ENCODE results near the gene PDHX.

PDHX gene

DNA sequence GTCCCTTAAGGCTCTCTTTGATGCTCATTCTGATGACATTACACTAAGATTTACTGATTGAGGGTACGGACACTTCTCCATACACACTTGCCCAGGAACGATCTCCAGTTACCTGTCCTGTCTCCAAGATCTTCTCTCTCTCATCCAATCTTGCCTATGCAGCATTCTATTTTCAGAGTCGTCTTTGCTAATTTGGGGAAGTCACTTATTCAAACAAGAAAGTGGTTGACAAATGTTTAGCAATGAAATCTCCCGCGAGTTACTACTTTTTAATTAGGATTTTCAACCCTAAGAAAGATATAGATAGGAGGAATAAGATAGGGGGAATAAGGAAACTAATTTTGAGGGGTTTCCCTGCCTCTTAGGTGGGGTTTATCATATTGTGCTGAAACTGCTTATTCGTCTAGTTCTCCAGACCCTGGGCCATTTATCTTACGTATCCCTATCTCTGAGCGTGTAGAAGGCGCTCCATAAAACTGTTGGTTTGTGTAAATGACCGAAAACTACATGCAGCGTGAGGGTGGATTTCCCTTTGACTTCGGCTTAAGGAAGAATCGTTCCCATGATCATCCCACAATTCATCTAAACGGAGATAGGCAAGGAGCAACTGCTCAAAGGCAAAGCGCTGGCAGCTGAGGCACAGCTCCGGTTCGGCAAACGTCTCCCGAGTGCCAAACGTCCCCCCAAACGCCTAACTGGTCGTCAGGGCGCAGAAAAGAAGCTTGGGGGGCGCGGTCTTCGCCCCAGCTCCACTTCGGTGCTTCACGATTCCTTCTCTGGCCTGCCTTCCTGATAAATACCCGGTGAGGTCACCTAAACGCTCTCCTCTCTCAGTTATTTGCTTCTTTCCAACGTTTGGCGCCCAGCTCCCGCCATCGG, 1.0 kb upstream of the PDHX start:
- Histone ChIP-seq H3K4me1 (ENCODE audit: control insufficient read depth, insufficient read depth, low read length) (peaks cover 18% of the 10 kb centered on the region), H3K36me3 (ENCODE audit: control insufficient read depth, insufficient read depth, low read length) (no peaks in the 10 kb centered on the region), H3K9me3 (ENCODE audit: control insufficient read depth, low read length) (no peaks in the 10 kb centered on the region), H3K9ac (ENCODE audit: low read length) (peak overlapping the region; percentile 96), H3K27me3 (ENCODE audit: control insufficient read depth, insufficient read depth, low read length) (no peaks in the 10 kb centered on the region), H3K4me3 (ENCODE audit: low read length) (peak overlapping the region; percentile 94)

DNA sequence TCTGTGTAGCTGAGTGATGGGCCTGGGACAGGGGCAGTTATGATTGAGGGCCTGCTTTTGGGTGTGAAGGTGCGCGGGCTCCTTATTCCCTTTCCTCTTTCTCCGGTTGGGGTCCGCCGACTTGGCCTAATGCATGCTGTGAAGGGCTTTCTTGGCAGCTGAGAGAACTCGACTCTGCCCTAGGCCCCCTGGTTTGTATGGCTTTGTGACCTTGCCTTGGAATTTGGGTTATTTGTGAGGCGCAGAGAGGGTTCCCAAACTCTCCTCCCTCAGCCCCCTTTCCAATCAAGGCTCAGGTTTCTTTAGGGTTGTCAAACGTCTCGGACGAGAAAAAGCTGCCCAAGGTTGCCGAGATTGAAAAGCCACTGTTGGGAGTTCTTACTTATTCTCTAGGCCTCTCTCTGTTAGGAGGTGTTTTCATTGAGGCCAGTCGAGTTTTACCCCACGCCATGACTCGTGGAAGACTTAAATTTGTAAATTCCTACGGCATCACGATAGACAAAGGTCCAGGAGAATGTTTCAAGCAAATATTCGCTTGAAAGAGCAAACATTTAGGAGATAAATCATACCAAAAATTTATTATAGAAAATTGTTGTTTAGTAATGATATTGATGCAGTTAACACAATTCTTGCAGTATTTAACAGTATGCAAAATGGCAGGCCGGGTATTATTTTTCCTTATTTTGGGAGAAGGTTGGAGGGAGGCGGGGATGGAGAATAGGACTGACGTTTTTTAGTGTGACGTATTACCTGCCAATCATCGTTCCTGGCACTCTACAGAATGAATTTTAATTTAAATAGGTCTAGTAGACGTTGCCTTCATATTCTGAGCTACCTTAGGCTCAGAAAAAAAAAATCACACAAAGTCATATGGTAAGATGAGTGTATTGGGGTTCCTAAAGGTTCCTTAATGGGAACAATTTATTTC, 689 bp downstream of the PDHX start:
- H3K4me1 ChIP-seq (ENCODE audit: control insufficient read depth, insufficient read depth, low read length) = peaks cover 18% of the 10 kb centered on the region
- H3K36me3 ChIP-seq (ENCODE audit: control insufficient read depth, insufficient read depth, low read length) = no peaks in the 10 kb centered on the region
- H3K27me3 ChIP-seq (ENCODE audit: control insufficient read depth, insufficient read depth, low read length) = no peaks in the 10 kb centered on the region
- H3K4me3 ChIP-seq (ENCODE audit: low read length) = peak overlapping the region; percentile 76
- no peaks in the 10 kb centered on the region for H3K9me3 ChIP-seq (ENCODE audit: control insufficient read depth, low read length)
- peak overlapping the region; percentile 96 for H3K9ac ChIP-seq (ENCODE audit: low read length)

DNA sequence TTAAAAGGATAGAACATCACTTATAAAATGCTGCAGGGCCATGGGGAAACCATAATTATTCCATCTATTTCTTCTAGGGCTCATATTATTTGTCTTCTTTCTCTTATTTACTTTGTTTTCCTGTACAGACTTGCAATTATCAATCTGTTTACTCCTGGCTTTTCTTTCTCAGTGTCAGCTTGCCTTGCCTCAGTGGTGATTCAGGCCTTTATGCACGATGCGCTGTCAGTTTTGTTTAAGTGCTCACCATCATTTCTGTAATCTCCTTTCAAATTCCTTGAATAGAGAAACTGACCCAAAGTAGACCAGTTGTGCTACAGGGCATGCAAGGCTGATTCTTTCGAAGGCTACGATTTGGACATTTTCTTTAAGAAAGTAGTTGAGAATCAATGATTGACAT, 4.7 kb downstream of the PDHX start:
- Histone ChIP-seq H3K36me3 (ENCODE audit: control insufficient read depth, insufficient read depth, low read length) (no peaks in the 10 kb centered on the region), H3K27me3 (ENCODE audit: control insufficient read depth, insufficient read depth, low read length) (no peaks in the 10 kb centered on the region), H3K4me1 (ENCODE audit: control insufficient read depth, insufficient read depth, low read length) (peaks cover 15% of the 10 kb centered on the region), H3K9me3 (ENCODE audit: control insufficient read depth, low read length) (no peaks in the 10 kb centered on the region), H3K9ac (ENCODE audit: low read length) (no peak overlapping the region), H3K4me3 (ENCODE audit: low read length) (no peak overlapping the region)

DNA sequence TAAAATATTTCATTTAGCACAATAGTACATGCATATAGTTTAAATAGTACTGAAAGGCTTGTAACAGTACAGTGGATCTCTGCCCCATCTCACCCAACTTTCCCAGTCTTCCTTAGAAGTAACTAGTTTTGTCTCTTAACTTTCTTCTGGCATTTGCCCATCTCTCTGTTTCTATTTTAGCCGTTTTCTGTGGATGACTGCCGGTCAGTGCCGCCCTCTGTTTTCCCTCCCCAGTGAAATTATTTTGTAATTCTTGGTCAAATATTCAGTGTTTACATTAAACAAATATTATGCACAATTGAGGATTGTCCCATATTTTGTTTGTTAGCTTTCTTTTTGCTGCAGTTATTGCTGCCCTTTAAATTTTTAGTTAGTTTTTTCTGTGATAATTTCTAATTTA, 8.3 kb downstream of the PDHX start:
- no peak overlapping the region for H3K9ac ChIP-seq (ENCODE audit: low read length)
- H3K27me3 ChIP-seq (ENCODE audit: control insufficient read depth, insufficient read depth, low read length) = no peaks in the 10 kb centered on the region
- no peaks in the 10 kb centered on the region for H3K36me3 ChIP-seq (ENCODE audit: control insufficient read depth, insufficient read depth, low read length)
- H3K4me3 ChIP-seq (ENCODE audit: low read length) = no peak overlapping the region
- H3K4me1 ChIP-seq (ENCODE audit: control insufficient read depth, insufficient read depth, low read length) = peaks cover 14% of the 10 kb centered on the region
- H3K9me3 ChIP-seq (ENCODE audit: control insufficient read depth, low read length) = no peaks in the 10 kb centered on the region

DNA sequence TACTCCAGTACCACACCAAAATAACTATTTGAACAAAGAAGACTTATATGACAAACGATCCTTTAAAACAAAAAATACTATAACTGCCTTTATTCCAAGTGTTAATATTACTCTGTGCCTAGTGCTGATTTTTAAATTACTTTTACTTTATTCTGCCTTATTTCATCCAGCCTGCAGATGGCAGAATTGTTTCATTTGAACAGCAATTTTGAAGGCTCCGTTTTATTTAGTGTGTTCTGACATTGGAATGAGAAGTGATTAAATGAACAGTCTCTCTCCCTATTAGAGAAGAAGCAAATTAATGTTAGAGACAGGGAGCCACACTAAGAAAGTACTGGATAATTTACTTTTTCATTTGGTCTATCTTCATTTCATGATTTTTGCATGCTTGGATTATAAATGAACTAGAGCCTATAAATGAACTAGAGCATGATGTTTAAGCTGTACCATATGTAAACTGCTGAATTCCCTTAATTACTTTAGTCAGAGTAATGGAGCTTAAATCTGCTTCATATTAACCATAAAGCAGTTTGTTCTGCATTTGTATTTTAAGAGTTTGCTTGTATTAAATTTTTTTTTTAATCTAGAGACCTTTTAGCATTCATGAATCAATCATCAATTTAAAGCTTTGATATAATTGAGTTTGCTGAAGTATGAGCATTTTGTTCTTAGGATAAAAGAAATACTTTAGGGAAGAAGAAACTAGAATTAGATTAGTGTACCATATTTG, 9.8 kb downstream of the PDHX start:
- peaks cover 15% of the 10 kb centered on the region for H3K4me1 ChIP-seq (ENCODE audit: control insufficient read depth, insufficient read depth, low read length)
- H3K9me3 ChIP-seq (ENCODE audit: control insufficient read depth, low read length) = no peaks in the 10 kb centered on the region

DNA sequence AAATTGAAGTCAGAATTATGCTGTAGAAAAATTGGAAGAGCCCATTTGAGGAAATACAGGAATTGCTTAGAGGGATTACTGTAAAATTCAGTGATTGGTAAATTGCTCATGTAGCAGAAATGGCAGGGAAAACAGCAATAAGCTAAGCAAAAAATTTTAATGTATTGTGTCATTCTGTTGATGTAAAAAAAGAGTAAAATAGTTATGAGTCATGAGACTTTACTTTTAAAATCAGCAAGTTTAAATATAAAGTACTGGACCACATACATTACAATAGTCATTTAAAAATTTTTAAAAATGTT, 10.4 kb downstream of the PDHX start:
- peaks cover 15% of the 10 kb centered on the region for H3K4me1 ChIP-seq (ENCODE audit: control insufficient read depth, insufficient read depth, low read length)
- H3K27me3 ChIP-seq (ENCODE audit: control insufficient read depth, insufficient read depth, low read length) = no peaks in the 10 kb centered on the region
- no peak overlapping the region for H3K4me3 ChIP-seq (ENCODE audit: low read length)
- no peaks in the 10 kb centered on the region for H3K36me3 ChIP-seq (ENCODE audit: control insufficient read depth, insufficient read depth, low read length)
- H3K9ac ChIP-seq (ENCODE audit: low read length) = no peak overlapping the region
- no peaks in the 10 kb centered on the region for H3K9me3 ChIP-seq (ENCODE audit: control insufficient read depth, low read length)

More for the DNA sequence above, 9.8 kb downstream of the PDHX start:
- no peaks in the 10 kb centered on the region for H3K27me3 ChIP-seq (ENCODE audit: control insufficient read depth, insufficient read depth, low read length)
- H3K4me3 ChIP-seq (ENCODE audit: low read length) = no peak overlapping the region
- no peak overlapping the region for H3K9ac ChIP-seq (ENCODE audit: low read length)
- H3K36me3 ChIP-seq (ENCODE audit: control insufficient read depth, insufficient read depth, low read length) = no peaks in the 10 kb centered on the region

DNA sequence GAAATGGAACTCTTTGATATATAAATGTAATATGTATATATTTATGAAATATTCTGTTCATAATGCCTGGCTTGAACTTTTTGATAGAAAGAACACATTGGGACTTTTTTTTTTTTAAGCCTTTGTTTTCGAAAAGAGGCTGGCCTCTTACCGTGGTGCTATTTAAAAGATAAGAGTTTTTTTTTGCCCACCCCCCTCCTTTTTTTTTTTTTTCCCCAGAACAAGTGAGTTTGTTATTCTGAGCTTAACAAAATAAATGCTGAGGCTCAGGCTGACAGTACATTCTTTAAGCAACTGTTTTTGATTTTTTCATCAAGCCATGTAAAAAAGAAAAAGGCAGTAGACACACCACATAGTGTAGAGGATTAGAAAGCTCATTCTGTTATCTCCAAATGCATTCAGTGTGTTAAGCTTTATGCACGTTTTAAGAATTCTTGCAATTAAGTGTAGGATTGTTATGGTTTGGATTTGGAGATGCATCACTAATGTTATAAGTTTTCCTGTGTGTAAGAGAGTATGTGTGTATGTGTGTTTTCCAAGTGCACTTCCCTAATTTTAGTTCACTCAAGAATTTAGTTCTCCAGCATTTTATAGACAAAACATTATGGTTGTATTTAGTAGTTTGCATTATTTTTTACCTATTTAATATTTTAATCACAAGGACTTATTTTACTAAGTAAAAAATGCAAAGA, 12.0 kb downstream of the PDHX start:
- no peaks in the 10 kb centered on the region for H3K36me3 ChIP-seq (ENCODE audit: control insufficient read depth, insufficient read depth, low read length)
- H3K4me3 ChIP-seq (ENCODE audit: low read length) = no peak overlapping the region
- H3K4me1 ChIP-seq (ENCODE audit: control insufficient read depth, insufficient read depth, low read length) = peaks cover 15% of the 10 kb centered on the region
- H3K27me3 ChIP-seq (ENCODE audit: control insufficient read depth, insufficient read depth, low read length) = no peaks in the 10 kb centered on the region
- H3K9me3 ChIP-seq (ENCODE audit: control insufficient read depth, low read length) = no peaks in the 10 kb centered on the region
- no peak overlapping the region for H3K9ac ChIP-seq (ENCODE audit: low read length)

DNA sequence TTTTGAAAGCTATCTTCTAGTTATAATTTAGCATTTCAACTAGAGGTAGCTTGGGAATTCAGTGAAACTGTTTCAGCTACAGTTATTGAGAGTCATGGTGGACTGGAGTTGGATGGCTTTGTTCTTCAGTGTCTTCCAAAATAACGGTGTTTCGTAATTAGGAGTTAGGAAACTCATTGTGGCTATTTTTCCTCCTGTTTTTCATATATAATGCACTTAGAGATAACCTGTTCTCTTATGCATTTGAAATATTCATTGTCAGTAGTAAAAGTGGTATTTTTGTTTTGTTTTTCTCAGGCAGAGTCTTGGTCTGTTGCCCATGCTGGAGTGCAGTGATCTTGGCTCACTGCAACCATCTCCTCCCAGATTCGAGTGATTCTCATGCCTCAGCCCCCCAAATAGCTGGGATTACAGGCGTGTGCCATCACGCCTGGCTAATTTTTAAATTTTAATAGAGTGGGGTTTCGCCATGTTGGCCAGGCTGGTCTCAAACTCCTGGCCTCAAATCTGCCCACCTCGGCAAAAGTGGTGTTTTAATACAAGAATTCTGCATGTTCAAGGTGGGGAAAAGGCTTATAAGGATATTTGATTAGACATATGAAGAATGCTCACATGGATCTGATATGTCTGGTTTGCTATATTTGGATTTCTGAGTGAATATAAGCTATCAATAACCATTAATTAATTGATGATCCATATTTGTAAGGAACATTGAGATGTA, 12.7 kb downstream of the PDHX start:
- Histone ChIP-seq H3K36me3 (ENCODE audit: control insufficient read depth, insufficient read depth, low read length) (no peaks in the 10 kb centered on the region), H3K9me3 (ENCODE audit: control insufficient read depth, low read length) (no peaks in the 10 kb centered on the region)

DNA sequence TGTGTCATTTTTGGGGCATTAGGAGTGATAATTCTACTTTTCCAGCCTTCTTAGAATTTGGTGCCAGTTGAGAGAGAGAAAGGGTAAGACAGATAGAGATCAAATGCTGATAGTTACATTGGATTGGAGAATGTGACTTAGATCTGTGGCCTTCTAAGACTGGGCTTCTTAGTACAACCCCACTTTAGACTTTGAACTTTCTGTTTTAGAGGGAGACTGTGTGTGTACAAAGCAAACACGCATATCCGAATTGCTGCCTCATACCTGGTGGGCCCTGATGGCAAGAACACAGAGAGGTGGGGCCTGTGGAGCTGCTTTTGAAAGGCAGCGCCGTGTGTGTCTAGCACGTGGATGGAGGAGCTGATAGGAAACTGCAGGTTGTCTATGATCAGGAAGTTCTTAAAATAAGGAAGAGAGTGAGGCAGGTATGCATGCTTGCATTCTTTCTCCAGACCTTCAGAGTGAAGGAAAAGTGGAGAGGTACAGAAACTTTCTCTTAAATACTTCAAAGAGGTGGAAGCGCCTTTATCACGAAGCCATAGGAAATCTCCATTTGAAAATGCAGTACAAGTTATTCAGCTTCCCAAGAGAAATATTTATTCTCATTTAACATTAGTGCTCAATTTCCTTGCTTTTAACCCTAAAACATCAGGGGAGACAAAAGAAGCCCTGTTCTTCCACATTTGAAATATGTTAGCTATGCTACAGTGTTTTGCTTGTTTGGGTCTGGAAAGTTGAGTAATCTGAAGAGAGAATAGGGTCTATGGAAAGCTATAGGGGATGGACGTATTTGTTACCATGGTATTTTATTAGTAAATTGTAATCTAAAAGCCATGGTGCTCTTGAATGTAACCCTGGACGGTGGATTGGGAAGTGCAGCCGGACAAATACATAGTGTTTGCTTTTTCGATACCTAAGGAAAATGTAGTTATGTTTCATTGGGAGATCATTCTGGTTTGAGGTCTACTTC, 13.7 kb downstream of the PDHX start:
- H3K36me3 ChIP-seq (ENCODE audit: control insufficient read depth, insufficient read depth, low read length) = no peaks in the 10 kb centered on the region
- peaks cover 12% of the 10 kb centered on the region for H3K4me1 ChIP-seq (ENCODE audit: control insufficient read depth, insufficient read depth, low read length)
- H3K27me3 ChIP-seq (ENCODE audit: control insufficient read depth, insufficient read depth, low read length) = no peaks in the 10 kb centered on the region
- H3K9ac ChIP-seq (ENCODE audit: low read length) = no peak overlapping the region
- no peaks in the 10 kb centered on the region for H3K9me3 ChIP-seq (ENCODE audit: control insufficient read depth, low read length)
- H3K4me3 ChIP-seq (ENCODE audit: low read length) = no peak overlapping the region

More for the DNA sequence above, 12.7 kb downstream of the PDHX start:
- H3K27me3 ChIP-seq (ENCODE audit: control insufficient read depth, insufficient read depth, low read length) = no peaks in the 10 kb centered on the region
- no peak overlapping the region for H3K9ac ChIP-seq (ENCODE audit: low read length)
- H3K4me1 ChIP-seq (ENCODE audit: control insufficient read depth, insufficient read depth, low read length) = peaks cover 15% of the 10 kb centered on the region
- no peak overlapping the region for H3K4me3 ChIP-seq (ENCODE audit: low read length)

DNA sequence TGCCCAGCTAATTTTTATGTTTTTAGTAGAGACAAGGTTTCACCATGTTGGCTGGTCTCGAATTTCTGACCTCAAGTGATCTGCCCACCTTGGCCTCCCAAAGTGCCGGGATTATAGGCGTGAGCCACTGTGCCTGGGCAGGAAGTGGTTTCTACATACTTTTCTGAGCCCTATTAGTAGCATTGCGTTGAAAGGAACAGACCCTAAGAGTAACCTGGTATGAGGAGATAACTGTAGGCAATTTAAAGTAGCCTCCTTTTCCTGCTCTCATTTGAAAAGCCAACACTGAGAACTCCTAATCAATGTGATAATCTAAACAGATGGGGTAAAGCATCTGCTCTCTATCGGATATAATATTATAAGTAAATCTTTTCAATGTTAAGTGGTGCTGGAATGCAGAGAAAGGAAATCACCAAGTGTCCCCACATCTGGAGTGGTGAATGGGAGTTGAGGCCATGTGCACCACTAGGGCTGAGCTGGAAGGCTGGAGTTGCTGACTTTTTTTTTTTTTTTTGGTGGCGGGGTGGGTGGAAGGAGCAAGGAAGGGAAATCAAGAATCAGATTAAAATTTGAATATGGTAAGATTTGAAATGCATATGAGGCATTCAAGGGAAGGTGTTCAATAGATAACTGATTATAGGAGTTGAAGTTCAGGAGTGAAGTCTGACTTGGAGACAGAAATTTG, 20.7 kb downstream of the PDHX start:
- no peaks in the 10 kb centered on the region for H3K9me3 ChIP-seq (ENCODE audit: control insufficient read depth, low read length)
- no peak overlapping the region for H3K4me3 ChIP-seq (ENCODE audit: low read length)
- H3K36me3 ChIP-seq (ENCODE audit: control insufficient read depth, insufficient read depth, low read length) = no peaks in the 10 kb centered on the region
- no peak overlapping the region for H3K9ac ChIP-seq (ENCODE audit: low read length)
- no peaks in the 10 kb centered on the region for H3K27me3 ChIP-seq (ENCODE audit: control insufficient read depth, insufficient read depth, low read length)
- H3K4me1 ChIP-seq (ENCODE audit: control insufficient read depth, insufficient read depth, low read length) = no peaks in the 10 kb centered on the region
